SKM-1 (cell line): ENCODE data around the gene ANKRD11.
"Not testable (repeated sequence)": the region's sequence is repeated elsewhere in the genome, so short reads cannot be mapped to it uniquely, and the experiment has no call there.

Experiments used
- DNase-seq: peaks from one replicate; lab custom pipeline; 2025; ENCODE audit not compliant: unreplicated experiment; lab: John Stamatoyannopoulos, UW

ANKRD11 gene

DNA sequence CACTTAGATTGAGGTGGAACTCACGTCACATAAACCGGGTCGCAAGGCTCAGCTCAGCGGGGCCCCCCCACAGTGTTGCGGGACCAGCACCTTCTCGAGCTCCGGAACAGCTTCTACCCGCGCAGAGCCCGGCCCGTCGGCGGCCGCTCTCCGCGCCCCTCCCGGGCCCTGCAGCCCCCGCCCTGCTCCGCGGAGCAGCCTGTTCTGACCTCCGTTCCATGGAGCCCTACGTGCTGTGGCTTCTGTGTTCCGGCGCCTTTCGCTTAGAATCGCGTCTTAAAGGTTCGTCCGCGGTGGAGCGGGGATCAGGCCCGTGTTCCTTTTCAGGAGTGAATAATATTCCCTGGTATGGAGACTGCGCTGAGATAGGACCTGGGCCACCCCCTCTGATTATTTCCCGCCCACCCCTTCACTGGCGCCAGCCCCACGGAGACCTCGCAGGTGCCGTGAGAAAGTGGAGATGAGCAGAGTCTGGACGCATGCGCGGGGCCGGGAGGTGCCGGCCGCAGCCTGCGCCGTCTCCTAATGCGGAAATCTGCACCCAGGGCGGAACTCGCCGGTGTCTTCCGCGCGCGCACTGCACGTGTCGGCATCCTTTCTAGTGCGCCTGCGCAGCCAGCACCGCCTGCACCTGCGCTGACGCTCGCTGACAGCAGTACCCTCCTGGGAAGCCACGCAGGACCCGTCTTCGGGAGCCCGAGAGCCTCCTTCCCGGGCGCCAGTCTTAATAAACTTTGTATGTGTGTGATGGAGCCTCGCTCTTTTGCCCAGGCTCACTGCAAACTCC is 242.0 kb downstream of the ANKRD11 start:
- DNase-seq: no peak

DNA sequence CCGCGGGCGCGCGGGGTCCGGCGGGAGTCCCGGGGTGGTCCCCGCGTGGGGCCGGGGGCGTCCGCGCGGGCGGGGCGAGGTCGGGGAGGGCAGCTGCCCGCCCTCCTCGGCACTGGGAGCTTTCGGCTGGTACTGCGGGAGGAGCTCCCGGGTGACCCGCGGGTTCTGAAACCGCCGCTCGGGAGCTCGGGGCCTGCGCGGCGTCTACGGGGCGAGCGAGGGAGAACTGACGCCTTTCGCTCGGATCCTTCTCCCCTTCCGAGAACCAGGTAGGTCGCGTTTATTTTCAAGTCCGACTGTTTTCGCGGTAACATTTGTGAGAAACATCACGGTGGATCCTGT is 242.7 kb downstream of the ANKRD11 start:
- not testable (repeated sequence) for DNase-seq

DNA sequence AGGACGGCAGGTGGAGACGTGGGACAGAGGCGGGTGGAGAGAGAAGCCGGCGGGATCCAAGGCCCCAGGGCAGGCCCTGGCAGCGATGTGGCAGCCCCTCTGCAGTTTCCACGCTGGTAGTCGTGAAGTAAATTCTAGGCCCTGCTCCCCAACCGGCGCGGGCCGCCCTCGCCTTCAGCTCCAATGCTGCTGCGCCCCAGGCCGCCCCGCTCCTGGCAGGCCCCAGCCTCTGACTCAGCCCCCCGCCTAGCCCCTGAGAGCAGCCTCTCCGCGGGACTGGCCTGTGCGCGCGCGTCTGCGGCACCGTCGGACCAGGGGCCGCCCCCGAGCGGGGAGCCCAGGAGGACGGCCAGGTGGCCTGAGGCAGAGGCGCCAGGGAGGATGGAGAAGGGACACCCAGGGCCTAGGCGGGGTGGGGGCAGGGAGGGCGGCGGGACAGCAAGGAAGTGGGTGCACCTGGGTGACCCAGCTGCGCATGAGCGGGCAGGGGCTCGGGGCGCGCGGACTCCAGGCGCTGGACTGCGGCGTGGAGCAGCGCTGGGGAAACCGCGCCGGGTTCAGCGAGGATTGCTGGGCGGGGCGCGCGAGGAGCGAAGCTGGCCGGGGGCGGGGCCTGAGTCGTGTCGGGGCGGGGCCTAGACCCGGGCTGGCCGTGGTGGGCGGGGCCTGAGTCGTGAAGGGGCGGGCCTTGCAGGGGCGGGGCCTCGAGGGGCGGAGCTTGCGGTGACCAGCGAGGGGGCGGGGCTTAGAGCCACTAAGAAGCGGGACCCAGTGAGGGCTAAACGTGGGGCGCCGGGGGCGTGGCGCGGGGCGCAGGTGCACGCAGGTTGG is 243.2 kb downstream of the ANKRD11 start:
- peak; percentile 62 for DNase-seq

DNA sequence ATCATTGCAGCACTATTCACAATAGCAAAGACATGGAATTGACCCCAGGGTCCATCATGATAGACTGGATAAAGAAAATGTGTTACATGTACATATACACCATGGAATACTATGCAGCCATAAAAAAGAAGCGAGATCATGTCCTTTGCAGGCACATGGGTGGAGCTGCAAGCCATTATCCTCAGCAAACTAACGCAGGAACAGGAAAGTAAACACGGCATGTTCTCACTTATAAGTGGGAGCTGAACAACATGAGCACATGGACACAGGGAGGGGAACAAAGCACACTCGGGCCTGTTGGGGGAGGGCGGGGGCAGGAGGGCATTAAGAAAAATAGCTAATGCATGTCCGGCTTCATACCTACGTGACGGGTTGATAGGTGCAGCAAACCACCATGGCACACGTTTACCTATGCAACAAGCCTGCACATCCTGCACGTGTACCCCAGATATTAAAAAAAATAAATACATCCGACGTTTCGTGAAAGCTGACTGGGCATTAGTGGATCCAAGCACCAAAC is 243.9 kb downstream of the ANKRD11 start:
- DNase-seq: no peak

DNA sequence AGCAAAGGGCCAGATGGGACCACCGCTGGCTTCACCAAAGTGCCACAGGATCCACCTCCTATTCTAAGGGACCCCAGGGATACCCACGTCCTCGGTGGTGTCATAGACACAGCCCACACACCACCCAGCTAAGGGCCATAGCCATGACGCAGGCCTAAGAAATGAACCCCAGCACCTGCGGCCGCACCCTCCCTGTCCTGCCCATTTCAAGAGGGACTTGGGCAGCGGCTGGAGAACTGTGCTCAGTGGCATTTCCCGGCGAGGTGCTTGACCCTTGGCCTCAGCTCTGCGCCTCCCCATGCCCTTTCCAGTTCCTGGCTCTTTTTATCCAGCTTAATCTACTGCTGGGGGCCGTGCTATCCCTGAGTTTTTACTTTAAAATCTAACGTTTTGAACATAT is 245.6 kb downstream of the ANKRD11 start:
- DNase-seq: no peak

DNA sequence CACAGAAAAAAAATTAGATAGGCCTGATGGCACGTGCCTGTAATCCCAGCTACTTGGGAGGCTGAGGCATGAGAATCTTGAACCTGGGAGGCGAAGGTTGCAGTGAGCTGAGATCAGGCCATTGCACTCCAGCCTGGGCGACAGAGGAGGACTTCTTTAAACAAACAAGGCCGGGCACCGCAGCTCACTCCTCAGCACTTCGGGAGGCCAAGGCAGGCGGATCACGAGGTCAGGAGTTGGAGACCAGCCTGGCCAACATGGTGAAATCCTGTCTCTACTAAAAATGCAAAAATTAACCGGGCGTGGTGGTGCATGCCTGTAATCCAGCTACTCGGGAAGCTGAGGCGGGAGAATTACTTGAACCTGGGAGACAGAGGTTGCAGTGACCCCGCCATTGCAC is 246.1 kb downstream of the ANKRD11 start:
- DNase-seq: not testable (repeated sequence)

DNA sequence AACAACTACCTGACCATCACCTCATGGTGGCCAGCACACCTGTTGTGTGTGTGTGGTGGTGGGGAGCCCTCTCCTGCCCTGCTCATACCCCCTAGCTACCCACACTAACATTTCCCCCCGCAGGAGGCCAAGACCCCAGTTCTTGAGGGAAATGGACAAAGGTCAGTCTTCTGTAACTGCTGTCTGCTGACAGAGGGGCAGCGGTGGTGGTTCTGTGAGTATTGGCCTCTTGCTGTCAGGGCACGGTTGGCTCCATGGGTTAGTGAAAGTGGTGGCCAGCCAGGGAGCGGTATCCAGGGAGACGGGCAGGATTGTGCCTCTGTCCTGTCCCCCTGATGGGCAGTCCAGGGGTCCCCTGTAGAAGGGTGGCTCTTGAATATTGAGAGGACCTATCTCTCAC is 246.7 kb downstream of the ANKRD11 start:
- no peak for DNase-seq

DNA sequence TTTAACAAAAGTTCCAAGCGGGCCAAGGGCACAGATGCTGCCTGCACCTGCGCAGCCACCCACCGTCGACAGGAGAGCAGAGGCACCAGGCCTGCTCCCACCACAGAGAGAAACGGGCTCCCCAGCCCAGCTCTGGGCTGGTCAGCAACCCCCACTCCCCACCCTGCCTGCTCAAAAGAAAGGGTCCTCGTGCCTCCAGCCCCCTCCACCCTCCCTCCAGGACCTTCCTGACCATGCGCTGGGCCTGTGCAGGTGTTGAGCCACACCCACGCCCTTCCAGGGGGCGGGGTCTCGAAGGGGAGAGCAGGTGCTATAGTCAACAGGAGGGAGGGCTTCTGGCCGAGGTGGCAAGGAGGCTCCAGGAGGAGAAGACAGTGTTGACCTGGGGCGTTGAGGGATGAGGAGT is 247.6 kb downstream of the ANKRD11 start:
- DNase-seq: no peak

DNA sequence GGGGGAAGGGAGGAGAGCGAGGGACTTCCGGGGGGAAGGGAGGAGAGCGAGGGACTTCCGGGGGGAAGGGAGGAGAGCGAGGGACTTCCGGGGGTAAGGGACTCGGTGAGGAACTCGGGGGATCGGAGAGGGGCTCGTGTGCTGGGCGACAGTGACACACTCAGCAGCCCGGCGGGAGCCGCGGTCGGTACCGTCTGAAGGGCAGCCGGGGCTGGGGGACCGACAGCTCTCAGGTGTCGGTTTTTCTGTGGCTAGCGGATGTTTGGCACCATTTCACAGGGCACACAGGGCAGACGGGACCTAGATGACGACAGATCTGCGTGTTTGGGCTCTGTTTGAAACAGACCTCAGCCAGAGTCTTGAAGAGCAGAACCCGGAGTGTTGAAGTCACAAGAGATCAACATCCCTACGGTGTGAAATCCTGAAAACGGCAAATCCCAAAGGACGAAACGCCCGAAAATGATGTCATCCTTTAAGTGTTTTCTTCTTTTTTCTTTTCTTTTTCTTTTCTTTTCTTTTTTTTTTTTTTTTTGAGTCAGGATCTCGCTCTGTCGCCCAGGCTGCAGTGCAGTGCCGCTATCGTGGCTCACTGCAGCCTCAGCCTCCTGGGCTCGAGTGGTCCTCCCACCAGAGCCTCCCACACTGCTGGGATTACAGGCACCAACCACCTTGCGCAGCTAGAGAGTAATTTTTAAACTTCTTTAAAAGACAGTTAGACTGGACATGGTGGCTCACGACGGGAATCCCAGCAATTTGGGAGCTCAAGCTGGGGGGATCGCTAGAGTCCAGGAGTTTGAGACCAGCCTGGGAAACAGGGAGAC is 249.0 kb downstream of the ANKRD11 start:
- peak; percentile 28 for DNase-seq

DNA sequence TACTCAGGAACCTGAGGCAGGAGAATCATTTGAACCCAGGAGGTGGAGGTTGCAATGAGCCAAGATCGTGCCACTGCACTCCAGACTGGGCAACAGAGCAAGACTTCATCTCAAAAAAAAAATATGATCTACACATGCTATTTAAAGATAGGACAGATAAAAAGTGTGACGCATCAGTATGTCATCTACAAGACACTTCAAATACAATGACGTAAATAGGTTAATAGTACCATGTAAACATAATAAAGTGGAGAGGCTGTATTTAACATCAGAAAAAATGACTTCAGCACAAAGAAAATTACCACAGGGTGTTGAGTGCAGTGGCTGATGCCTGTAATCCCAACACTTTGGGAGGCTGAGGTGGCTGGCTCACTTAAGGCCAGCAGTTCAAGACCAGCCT is 252.6 kb downstream of the ANKRD11 start:
- no peak for DNase-seq

DNA sequence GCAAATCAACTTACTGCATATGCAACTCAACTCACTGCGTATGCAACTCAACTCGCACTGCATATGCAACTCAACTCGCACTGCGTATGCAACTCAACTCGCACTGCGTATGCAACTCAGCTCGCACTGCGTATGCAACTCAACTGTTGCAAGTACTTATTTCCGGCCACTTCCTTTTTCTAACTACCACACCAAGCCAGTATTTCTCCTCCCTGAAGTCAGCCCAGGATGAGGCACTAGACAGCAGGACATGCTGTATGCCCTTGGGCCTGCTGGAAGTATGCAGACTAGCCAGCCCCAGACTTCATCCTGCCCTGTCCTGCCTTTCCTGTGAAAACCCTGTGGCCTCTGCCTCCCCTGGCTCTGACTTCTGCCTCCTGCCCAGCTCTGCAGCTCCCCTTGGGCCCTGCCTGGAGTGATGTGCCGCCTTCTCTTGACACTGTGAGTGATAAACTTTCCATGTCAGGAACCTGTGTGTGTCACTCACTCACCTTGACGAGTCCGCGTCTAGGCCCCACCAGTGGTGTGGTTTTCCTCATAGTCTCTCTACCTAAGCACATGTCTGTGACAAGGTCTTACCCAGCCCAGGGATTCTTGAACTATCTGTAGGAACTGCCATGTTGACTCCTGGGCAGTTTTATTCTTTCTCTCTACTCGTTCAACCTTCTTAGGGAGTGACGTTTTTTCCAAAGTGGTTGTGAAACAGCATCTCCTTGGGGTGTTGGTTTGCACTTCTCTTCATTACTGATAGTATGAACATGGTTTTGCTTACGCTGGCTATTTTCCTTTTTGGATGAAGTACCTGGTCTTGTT is 256.5 kb downstream of the ANKRD11 start:
- DNase-seq: peak; percentile 52

DNA sequence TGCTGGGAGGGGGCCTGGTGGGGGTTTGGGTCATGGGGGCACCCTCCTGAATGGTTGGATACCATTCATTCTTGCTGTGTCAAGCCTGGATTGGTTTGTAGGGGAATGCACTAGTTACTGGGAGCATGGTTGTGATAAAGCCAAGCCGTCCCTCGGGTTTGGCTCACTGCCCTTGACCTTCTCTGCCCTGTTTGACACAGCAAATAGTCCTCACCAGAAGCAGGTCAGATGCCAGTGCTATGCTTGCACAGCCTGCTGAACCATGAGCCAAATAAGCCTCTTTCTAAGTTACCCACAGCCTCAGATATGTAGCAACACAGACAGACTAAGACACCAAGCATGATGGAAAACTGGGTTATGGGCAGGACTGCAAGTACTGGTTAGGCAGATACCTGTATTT is 258.3 kb downstream of the ANKRD11 start:
- no peak for DNase-seq

DNA sequence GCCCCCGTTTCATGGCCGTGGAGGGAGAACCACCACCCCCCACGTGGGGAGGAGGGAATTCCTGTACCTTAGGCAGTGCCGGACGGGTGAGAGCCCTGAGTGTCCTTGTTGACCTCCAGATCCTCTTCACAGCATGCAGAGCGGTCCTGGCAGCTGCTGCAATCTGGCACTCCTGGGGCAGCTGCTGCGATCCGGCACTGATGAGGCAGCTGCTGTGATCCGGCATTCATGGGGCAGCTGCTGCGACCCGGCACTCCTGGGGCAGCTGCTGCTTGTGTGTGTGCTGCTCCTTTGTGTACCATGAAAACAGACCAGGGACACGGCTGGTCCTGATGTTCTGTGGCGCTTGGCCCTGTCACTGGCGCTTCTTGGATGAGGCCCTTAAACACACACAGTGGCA is 260.1 kb downstream of the ANKRD11 start:
- no peak for DNase-seq

DNA sequence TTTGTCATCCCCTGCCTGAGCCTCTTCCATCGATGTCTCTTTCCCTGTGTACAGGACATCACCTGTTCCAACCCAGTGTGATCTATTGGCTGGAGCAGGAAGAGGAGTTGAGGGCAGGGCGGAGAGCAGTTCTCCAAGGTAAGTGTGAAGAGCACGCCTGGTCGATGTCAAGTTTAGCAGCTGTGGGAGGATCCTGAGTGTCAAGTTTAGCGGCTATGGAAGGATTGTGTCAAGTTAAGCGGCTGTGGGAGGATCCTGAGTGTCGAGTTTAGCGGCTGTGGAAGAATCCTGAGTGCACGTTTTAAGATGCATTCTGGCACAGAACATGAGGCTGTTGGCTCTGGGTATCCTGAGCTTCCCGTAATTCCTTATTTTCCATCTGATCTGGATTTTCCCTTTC is 265.7 kb downstream of the ANKRD11 start:
- DNase-seq: no peak

DNA sequence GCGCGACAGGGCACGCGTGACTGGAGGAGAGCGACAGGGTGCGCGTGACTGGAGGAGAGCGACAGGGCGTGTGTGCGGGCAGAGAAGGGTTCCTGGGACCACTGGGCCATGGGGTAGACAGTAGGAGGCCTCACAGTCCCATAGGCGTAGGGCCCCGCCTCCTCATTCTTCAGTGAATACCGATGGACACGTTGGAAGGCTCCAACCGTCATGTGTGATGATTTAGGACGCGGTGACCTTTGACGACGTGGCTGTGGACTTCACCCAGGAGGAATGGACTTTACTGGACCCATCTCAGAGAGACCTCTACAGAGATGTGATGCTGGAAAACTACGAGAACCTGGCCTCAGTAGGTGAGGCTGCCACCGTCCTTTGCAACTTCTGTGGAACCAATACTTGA is 267.4 kb downstream of the ANKRD11 start:
- no peak for DNase-seq

DNA sequence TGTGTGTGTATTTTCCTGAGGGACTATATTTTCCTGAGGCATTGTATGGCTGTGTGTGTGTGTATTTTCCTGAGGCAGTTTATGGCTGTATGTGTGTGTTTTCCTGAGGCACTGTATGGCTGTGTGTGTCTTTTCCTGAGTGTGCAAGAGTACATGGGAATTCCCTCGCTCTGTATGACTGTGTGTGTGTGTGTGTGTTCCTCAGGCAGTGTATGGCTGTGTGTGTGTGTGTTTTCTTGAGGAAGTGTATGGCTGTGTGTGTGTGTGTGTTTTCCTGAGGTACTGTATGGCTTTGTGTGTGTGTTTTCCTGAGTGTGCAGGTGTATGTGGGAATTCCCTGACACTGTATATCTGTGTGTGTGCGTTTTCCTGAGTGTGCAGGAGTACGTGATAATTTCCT is 268.8 kb downstream of the ANKRD11 start:
- DNase-seq: no peak

DNA sequence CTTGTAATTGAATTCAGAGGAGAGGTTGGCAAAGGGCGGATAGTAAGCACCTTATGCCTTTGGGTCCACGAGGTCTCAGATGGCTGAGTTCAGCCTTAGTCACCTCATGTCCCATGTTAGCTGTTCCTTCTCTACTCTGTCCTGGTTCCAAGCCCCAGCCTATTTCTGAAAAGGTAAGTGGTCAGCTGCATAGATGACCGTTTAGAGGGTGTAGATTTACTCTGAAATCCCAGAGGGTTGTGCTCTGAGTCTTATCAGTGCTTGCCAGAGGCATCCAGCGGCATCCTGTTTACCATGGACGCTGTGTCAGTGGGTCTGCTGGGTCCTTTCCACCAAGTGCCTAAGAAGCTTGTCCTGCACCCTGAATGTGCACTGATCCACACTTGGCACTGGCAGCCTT is 271.0 kb downstream of the ANKRD11 start:
- DNase-seq: no peak
